GM12874 (cell line): Measurements from ENCODE around the gene CRISP2.

Source experiments
- TF ChIP-seq, protein P1 (sequence below): IDR thresholded peaks from 2 replicates; pipeline ENCODE4 v1.5.1; 2011; ENCODE audit warnings: low read depth, mild to moderate bottlenecking, control low read depth, low read length, moderate library complexity; ENCODE audit not compliant: insufficient read depth

Gene CRISP2

DNA sequence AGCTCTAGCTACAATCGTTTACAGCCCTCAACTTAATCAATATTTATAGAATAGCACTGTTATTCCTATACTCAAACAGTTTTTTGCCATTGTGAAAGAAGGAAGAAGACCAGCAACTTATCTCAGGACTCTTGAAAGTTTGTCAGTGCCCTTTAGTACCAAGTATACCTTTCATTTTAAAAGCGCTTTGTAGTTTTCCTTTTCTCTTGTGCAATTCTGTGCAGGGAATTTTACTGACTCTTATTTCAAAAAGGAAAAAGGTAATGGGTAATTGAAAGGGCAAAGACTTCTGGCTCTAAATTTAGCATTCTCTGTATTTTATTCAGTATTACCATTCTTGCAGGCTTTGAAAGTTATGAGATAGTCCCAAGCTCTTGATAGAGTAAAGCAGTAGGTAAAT lies 59.9 kb downstream of the CRISP2 start:
- TF ChIP-seq, protein P1, sequence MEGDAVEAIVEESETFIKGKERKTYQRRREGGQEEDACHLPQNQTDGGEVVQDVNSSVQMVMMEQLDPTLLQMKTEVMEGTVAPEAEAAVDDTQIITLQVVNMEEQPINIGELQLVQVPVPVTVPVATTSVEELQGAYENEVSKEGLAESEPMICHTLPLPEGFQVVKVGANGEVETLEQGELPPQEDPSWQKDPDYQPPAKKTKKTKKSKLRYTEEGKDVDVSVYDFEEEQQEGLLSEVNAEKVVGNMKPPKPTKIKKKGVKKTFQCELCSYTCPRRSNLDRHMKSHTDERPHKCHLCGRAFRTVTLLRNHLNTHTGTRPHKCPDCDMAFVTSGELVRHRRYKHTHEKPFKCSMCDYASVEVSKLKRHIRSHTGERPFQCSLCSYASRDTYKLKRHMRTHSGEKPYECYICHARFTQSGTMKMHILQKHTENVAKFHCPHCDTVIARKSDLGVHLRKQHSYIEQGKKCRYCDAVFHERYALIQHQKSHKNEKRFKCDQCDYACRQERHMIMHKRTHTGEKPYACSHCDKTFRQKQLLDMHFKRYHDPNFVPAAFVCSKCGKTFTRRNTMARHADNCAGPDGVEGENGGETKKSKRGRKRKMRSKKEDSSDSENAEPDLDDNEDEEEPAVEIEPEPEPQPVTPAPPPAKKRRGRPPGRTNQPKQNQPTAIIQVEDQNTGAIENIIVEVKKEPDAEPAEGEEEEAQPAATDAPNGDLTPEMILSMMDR, result no peak

DNA sequence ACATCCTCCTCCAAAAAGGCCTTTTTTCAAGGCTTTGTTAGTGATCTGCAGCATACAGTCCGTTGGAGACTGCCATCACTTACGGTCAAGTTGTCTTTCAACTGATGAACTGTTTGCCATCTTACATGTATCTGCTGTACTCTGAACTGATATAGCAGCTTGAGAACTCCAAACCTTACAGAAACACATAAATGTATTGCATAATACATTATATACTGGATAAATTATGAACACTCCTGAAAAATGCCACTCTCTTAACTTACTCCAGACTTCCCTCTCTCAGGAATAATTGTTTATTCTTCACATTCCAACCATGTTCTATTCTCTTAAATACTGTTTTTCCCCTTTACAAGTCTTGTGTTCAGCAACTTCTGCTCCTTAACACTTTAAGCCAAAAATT lies 62.1 kb downstream of the CRISP2 start:
- TF ChIP-seq, protein P1, result no peak

DNA sequence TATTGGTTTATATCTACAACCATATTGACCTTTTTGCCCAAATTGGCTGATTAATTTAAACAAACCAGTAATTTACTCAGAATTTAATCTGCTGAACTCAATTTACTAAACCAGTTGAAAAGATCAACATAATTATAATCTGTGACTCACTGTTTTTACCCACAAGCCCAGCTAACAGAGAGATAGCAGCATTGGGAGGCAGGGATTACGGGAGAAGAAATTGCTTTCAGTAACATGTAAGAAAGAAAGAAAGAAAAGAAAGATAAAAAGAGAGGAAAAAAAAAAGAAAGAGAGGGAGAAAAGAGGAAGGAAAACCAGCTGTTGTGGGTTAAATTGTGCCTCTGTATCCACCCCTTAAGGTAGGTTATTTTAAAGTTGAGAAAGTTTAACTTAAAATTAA lies 63.4 kb downstream of the CRISP2 start:
- TF ChIP-seq, protein P1, result no peak

DNA sequence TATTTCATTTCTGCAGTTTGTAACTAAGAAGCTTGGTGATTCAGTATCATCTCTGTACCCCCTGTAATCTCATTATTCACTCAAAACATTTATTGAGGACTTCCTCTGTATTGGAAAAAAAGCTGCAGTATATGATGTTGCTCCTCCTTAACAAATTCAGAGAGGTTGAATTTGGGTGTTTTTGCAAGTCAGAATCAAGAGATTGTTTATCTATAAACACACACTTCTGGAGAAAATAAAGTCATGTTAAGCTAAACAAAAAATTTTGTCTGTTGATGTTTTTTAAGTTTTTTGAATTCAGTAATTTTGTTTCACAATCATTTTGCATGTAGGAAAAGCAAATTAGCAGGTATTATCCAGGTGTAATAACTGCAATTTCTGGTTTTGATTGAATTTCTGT lies 65.3 kb downstream of the CRISP2 start:
- TF ChIP-seq, protein P1, result no peak

DNA sequence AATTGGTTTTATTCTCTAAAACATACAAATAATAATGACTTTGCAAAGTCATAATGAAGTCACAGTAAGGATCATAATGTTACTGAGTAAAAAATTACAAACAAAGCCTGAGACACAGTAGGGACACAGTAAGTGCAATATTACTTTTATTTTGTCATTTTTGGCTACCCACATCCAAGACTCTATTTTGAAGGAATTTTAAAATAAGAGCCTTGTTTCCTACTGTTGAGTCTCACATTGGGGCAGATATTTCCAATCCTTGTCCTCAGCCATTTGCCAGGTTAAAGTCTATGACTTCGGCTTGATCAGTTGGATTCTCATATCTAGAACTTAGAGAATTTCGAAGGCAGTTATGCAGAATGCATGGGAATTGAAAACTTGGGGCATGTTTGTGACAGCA lies 65.9 kb downstream of the CRISP2 start:
- TF ChIP-seq, protein P1, result no peak

DNA sequence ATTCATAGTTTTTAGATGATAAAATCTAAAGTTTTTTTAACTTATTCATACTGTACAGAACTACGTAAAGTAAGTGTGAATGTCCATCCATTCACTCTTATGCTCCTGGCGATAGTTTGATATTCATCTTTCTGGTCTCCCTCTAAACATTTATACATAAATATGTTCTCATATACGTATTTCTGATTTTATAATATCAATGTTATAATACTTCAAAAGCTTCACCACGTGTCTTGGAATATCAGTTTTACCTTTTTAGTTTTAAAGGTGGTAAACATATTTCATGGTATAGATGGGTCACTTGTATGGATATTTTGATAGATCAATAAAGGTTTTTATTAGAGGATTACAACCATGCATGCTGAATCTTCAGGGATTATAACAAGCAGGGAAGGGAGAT lies 66.4 kb downstream of the CRISP2 start:
- TF ChIP-seq, protein P1, result no peak

DNA sequence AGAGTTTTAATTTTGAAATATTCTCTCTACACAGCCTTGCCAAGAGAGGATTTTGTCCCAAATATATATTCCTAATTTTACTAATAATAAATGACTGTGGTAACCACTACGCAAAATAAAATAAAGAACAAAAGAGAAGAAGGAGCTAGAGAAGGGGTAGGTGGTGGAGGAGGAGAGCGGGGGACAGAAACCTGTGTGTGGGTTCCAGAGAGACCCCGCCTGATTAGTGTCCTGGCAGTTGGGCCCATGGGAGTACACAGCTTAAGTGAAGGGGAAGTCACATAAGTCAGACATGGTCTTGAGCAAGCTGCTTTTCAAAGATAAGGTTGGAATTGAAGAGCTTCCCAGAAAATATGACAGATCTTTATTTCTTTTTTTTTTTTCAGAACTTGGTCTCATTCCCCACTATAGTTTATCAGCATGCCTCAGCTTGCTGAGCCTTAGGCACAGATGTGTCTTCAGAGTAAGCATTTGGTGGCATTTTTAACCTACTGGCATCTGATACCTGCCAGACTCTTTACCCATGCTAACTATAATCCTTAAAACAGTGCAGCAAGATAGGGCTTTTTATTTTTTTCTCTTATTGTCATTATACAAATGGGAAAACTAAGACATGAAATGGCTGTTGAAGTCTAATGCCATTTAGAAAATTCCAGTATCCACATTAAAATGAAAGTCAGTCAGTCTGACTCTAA lies 67.1 kb downstream of the CRISP2 start:
- TF ChIP-seq, protein P1, result no peak

DNA sequence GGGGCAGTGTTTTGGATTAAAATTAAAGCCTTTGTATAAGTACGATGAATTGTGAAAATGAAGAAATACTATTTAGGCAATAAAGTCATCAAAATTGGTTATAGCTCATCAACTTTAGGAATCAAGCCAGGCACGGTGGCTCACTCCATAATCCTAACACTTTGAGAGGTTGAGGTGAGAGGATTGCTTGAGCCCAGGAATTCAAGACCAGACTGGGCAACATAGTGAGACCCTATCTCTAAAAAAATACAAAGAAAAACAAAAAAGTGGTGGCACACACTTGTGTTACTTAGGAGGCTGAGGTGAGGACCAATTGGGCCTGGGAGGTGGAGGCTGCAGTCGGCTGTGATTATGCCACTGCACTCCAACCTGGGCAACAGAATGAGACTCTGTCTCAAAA lies 68.2 kb downstream of the CRISP2 start:
- TF ChIP-seq, protein P1, result no peak
